Natural killer cell (primary cell): ENCODE measurements around the gene NMNAT3. TPM values are rescaled to one million over a fixed set of nuclear protein-coding genes. Genes with fewer than 3 reads are reported as not detected.

Experiments
- ATAC-seq, 3 donors: fragments of 150-1000 bp in 2 of 3; fragments of 200-7000 bp in 1 of 3; cut with Tn5 transposase; 1 replicate in 1 of 3; 2 replicates in 2 of 3; pipeline ENCODE4 v1.10.0; 2021; ENCODE audit warnings: mild to moderate bottlenecking in 2 of 3, moderate library complexity in 2 of 3
- DNase-seq, 2 donors: peaks; one replicate each; pipeline versions ENCODE4 v3.0.0 to v3.0.0-alpha.2; 2013 to 2021; ENCODE audit warnings: mixed read lengths in 1 of 2
- H3K27ac ChIP-seq: one replicate; pipeline ENCODE4 v1.5.1; 2013; ENCODE audit warnings: mild to moderate bottlenecking, low read length
- H3K27me3 ChIP-seq: one replicate; pipeline ENCODE4 v1.6.1; 2013; ENCODE audit warnings: low read length; ENCODE audit not compliant: control insufficient read depth, insufficient read depth
- H3K36me3 ChIP-seq: one replicate; pipeline ENCODE4 v1.6.1; 2013; ENCODE audit warnings: low read length; ENCODE audit not compliant: control insufficient read depth, insufficient read depth
- H3K4me1 ChIP-seq: one replicate; pipeline ENCODE4 v1.6.1; 2013; ENCODE audit warnings: low read length; ENCODE audit not compliant: control insufficient read depth, insufficient read depth
- H3K4me3 ChIP-seq: one replicate; pipeline ENCODE4 v1.5.1; 2013; ENCODE audit warnings: low read length
- H3K9me3 ChIP-seq: one replicate; pipeline ENCODE4 v1.6.1; 2013; ENCODE audit warnings: low read length; ENCODE audit not compliant: control insufficient read depth, insufficient read depth
- H3K27ac Mint-ChIP-seq, 2 donors: one replicate each; pipeline ENCODE4 v1.8.0; 2022; ENCODE audit warnings: mild to moderate bottlenecking in 2 of 2, mixed read lengths in 2 of 2, moderate library complexity in 1 of 2
- H3K27me3 Mint-ChIP-seq, 2 donors: one replicate each; pipeline ENCODE4 v1.8.0; 2022; ENCODE audit warnings: low read depth in 2 of 2, mixed read lengths in 2 of 2
- H3K36me3 Mint-ChIP-seq: one replicate; pipeline ENCODE4 v1.8.0; 2022; ENCODE audit warnings: mixed read lengths
- H3K4me1 Mint-ChIP-seq, 2 donors: one replicate each; pipeline ENCODE4 v1.8.0; 2022; ENCODE audit warnings: mixed read lengths in 2 of 2
- H3K4me3 Mint-ChIP-seq: one replicate; pipeline ENCODE4 v1.8.0; 2022; ENCODE audit warnings: mild to moderate bottlenecking, moderate library complexity, mixed read lengths
- H3K9me3 Mint-ChIP-seq, 2 donors: one replicate each; pipeline ENCODE4 v1.8.0; 2022; ENCODE audit warnings: mixed read lengths in 2 of 2
- WGBS: methylation state at CpG from one replicate; pipeline ENCODE4 v1.1.7; 2013; ENCODE audit warnings: missing lambda C conversion rate; ENCODE audit not compliant: insufficient coverage; 5-methylcytosine and 5-hydroxymethylcytosine counted together
- intact Hi-C: fragments of 100-400 bp; cut with micrococcal nuclease; formaldehyde crosslinking; loops from one replicate; pipeline ENCODE4 v1.14.2; 2022
- total RNA-seq, 4 donors: library from RNA; stranded (reverse); fragments of 120-200 nt in 1 of 4; gene quantifications; one replicate each; pipeline versions ENCODE4 v1.2.3 to v1.2.4, GENCODE V29; 2013 to 2022
- TF ChIP-seq, protein P1 (sequence below): fragments of 200-600 bp; IDR thresholded peaks from one replicate; pipeline ENCODE4 v1.8.0; 2022; ENCODE audit warnings: antibody characterized with exemption

The NMNAT3 gene
- total RNA-seq, 3 donors from 2014 or later (not counting 1 experiment from before 2014, with no cell fraction given), result 1.6 to 3.7 (median 2.2) TPM

DNA sequence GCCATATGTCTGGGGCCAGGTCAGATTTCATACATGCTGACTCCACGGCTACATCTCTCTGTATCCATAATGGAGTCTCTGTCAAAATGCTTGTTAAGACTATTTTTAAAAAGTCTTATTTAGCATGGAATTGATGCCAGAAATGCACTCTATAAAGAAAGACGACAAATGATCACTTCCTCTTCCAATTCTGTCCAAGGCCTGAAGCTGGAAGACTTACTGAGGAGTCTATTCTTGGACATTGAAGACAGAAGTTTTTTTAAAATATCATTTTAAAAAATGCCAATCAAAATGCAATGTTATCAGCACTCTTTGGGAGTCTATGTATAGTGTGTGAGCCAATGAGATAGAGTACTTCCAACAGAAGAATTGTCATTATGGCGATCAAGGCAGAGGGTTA, 27.9 kb upstream of the NMNAT3 start:
- TF ChIP-seq, protein P1, sequence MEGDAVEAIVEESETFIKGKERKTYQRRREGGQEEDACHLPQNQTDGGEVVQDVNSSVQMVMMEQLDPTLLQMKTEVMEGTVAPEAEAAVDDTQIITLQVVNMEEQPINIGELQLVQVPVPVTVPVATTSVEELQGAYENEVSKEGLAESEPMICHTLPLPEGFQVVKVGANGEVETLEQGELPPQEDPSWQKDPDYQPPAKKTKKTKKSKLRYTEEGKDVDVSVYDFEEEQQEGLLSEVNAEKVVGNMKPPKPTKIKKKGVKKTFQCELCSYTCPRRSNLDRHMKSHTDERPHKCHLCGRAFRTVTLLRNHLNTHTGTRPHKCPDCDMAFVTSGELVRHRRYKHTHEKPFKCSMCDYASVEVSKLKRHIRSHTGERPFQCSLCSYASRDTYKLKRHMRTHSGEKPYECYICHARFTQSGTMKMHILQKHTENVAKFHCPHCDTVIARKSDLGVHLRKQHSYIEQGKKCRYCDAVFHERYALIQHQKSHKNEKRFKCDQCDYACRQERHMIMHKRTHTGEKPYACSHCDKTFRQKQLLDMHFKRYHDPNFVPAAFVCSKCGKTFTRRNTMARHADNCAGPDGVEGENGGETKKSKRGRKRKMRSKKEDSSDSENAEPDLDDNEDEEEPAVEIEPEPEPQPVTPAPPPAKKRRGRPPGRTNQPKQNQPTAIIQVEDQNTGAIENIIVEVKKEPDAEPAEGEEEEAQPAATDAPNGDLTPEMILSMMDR, result no peak
- no peaks in the 10 kb centered on the region for H3K4me1 Mint-ChIP-seq
- H3K4me3 Mint-ChIP-seq, result no peak overlapping the region
- ATAC-seq (no peak), DNase-seq (no peak)
- Histone ChIP-seq H3K27me3 (no peaks in the 10 kb centered on the region), H3K27ac (no peak overlapping the region), H3K9me3 (no peaks in the 10 kb centered on the region), H3K4me1 (no peaks in the 10 kb centered on the region), H3K36me3 (no peaks in the 10 kb centered on the region), H3K4me3 (no peak overlapping the region)
- H3K9me3 Mint-ChIP-seq, result peaks cover 0 to 3% of the 10 kb centered on the region in 2 donors
- 88% methylated on average over 1 of the region's 3 CpGs for WGBS
- H3K27me3 Mint-ChIP-seq, result peaks cover 4 to 7% of the 10 kb centered on the region in 2 donors
- H3K27ac Mint-ChIP-seq, result no peak overlapping the region
- intact Hi-C loops, result no loop called here
- H3K36me3 Mint-ChIP-seq, result no peaks in the 10 kb centered on the region

- DNase-seq, result no peak
- Histone ChIP-seq H3K36me3 (no peaks in the 10 kb centered on the region), H3K4me1 (no peaks in the 10 kb centered on the region), H3K27ac (no peak overlapping the region), H3K9me3 (no peaks in the 10 kb centered on the region), H3K4me3 (no peak overlapping the region), H3K27me3 (no peaks in the 10 kb centered on the region)
- Mint-ChIP-seq H3K27me3 (peaks cover 4 to 7% of the 10 kb centered on the region in 2 donors), H3K27ac (no peak overlapping the region), H3K9me3 (no peaks in the 10 kb centered on the region), H3K36me3 (no peaks in the 10 kb centered on the region), H3K4me1 (no peaks in the 10 kb centered on the region), H3K4me3 (no peak overlapping the region)
- intact Hi-C loops, result no loop called here
- 93% methylated on average over 2 of the region's 2 CpGs for WGBS
- no peak for ATAC-seq
- TF ChIP-seq, protein P1, result no peak
Measured at GRCh38 chr3:139696314-139696604, 18.5 kb upstream of the NMNAT3 start.

GRCh38 chr3:139695426-139696313, 17.9 kb upstream of the NMNAT3 start:
- no peaks in the 10 kb centered on the region for H3K9me3 ChIP-seq
- Mint-ChIP-seq H3K4me1 (no peaks in the 10 kb centered on the region), H3K36me3 (no peaks in the 10 kb centered on the region), H3K9me3 (no peaks in the 10 kb centered on the region), H3K27me3 (peaks cover 4 to 7% of the 10 kb centered on the region in 2 donors), H3K4me3 (no peak overlapping the region), H3K27ac (no peak overlapping the region)
- no peak overlapping the region for H3K27ac ChIP-seq
- H3K4me3 ChIP-seq, result no peak overlapping the region
- H3K27me3 ChIP-seq, result no peaks in the 10 kb centered on the region
- H3K36me3 ChIP-seq, result no peaks in the 10 kb centered on the region
- ATAC-seq (no peak), DNase-seq (no peak)
- 77% methylated on average over 5 of the region's 6 CpGs for WGBS
- intact Hi-C loops, result no loop called here
- H3K4me1 ChIP-seq, result no peaks in the 10 kb centered on the region
- TF ChIP-seq, protein P1, result no peak

- Mint-ChIP-seq H3K36me3 (no peaks in the 10 kb centered on the region), H3K9me3 (no peaks in the 10 kb centered on the region), H3K4me1 (no peaks in the 10 kb centered on the region), H3K27ac (no peak overlapping the region), H3K4me3 (no peak overlapping the region), H3K27me3 (peaks cover 4 to 7% of the 10 kb centered on the region in 2 donors)
- no peaks in the 10 kb centered on the region for H3K27me3 ChIP-seq
- intact Hi-C loops, result no loop called here
- TF ChIP-seq, protein P1, result no peak
- H3K9me3 ChIP-seq, result no peaks in the 10 kb centered on the region
- DNase-seq (no peak), ATAC-seq (no peak)
- H3K27ac ChIP-seq, result no peak overlapping the region
- WGBS, result 70% methylated on average over 1 of the region's 3 CpGs
- H3K4me3 ChIP-seq, result no peak overlapping the region
- no peaks in the 10 kb centered on the region for H3K4me1 ChIP-seq
- H3K36me3 ChIP-seq, result no peaks in the 10 kb centered on the region
Measured at GRCh38 chr3:139695007-139695406, 17.2 kb upstream of the NMNAT3 start.
